HG03354 (cell line): ENCODE measurements around the gene SCGB1D1.
"Not testable (repeated sequence)": the region's sequence is repeated elsewhere in the genome, so short reads cannot be mapped to it uniquely, and the experiment has no call there.

Experiments
- ATAC-seq: cut with Tn5 transposase; IDR thresholded peaks from one replicate; pipeline ENCODE4 v1.9.1; 2021; ENCODE audit warnings: mild to moderate bottlenecking; ENCODE audit not compliant: unreplicated experiment, poor library complexity, severe bottlenecking

The SCGB1D1 gene

DNA sequence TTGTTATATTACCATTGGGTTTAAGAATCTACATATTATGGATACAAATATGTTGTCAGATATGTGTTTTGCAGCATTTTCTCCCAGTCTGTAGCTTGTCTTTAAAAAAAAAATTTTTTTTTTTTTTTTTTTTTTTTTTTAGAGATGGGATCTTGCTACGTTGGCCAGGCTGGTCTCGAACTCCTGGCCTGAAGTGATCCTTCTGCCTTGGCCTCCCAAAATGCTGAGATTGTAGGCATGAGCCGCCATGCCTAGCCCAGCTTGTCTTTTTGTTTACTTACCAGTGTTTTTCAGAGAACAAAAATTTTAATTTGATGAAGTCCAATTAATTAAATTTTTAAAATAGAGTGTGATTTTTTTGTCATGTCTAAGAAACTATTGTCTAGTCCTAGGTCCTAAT is 36.4 kb upstream of the SCGB1D1 start:
- ATAC-seq = no peak

DNA sequence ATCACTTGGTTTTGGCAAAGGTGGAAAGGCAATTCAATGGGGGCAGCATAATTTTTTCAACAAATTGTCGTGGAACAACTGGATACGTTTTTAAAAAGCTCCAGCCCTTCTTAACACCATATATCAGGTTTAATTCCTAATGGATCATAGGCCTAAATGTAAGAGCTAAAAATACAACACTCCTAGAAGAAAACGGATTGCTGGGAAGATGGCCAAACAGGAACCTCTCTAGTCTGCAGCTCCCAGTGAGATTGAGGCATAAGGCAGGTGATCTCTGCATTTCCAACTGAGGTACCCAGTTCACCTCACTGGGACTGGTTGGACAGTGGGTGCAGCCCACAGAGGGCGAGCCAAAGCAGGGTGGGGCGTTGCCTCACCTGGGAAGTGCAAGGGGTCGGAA is 32.4 kb upstream of the SCGB1D1 start:
- ATAC-seq = no peak

DNA sequence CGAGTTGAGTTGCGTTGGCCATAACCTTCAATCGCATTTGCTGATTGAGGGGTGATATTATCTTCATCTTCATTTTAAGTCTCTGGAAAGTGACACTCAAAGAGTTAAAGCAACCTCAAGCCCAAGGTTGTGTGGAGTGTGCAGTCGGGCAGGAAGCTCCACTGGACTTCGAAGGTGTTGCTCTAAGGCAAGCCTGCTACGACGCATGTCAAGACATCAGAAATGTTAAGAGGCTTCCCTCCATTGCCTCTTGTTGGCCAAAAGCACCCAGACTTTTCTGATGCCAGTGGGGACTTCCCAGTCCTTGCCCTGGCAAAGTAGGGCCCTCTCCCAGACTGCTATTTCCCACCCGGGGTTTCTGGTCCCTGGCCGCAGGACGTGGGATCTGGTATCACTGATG is 23.6 kb upstream of the SCGB1D1 start:
- ATAC-seq = no peak

DNA sequence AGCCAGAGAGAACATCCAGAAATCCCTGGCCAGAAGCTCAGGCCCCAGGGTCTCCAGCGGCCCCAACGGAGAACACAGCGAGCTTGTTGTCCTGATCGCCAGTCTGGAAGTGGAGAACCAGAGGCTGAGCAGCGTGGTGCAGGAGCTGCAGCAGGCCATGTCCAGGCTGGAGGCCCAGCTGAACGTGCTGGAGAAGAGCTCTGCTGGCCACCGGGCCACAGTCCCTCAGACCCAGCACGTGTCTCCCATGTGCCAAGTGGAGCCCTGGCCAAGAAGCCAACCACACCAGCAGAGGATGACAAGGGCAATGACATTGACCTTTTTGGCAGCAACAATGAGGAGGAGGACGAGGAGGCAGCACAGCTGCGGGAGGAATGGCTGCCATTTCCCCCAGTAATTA is 20.6 kb upstream of the SCGB1D1 start:
- no peak for ATAC-seq

DNA sequence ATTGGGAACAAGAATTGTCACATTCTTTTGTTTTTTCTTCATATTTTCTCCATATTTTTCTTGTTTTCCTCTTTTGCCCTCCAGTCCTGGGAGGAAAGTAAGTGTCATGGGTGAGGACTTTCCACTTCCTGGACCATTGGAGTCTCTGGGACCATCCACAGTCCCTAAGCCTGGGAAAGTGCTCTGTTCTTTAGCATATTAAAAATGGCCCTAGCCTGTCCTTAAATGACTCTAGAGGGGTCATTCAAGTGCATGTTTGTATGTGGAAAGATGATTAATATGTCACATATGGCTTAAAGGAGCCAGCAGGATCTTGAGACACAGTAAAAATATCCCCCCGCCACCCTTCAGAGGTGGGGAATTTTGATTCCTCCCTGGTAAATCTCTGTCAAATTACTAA is 20.1 kb upstream of the SCGB1D1 start:
- no peak for ATAC-seq

DNA sequence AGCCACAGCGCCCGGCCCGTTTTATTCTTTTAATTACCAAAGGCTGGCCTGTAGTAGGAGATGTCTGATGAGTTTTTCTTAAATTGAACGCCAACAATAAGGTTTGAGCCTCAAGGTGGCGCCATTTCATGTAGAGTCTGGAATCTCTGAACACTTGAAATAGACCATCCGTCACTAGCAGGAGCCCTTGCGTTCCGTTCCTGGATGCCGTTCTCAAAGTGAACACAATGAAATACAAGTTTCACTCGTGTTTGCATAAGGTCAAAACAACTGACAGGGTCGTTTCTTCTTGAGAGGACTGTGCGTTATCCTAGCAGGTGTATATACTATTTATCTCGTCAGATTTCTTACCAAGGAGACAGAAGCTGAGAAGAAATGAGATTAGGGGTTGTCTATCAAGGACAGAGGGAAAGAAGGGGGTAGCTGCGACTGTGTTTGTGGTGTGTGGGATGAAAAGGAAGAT is 18.7 kb upstream of the SCGB1D1 start:
- no peak for ATAC-seq

DNA sequence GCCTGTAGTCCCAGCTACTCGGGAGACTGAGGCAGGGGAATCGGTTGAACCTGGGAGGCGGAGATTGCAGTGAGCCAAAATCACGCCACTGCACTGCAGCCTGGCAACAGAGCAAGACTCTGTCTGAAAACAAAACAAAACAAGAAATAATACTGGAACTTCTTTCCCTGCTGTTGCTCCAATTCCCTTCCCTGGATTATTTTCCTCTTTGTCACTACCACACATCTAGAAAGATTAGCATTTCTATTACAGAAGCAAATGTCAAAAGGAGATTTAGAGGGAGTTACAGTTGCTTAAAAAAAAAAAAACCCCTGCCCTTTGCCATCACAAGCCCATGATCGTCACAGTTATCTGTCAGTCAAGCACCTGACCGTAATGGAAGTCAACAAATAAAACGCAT is 17.7 kb upstream of the SCGB1D1 start:
- no peak for ATAC-seq

DNA sequence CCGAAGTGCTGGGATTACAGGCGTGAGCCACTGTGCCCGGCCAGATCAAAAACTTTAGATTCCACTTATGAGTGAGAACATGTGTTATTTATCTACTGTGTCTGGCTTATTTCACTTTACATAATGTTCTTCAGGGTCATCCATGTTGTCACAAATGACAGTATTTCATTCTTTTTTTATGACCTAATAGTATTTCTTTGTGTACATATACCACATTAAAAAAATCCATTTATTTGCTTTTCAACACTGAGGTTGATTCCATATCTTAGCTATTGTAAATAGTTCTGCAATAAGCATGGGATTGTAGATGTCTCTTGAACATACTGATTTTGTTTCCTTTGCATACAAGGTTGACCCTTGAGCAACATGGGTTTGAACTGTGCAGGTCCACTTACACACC is 13.2 kb upstream of the SCGB1D1 start:
- no peak for ATAC-seq

DNA sequence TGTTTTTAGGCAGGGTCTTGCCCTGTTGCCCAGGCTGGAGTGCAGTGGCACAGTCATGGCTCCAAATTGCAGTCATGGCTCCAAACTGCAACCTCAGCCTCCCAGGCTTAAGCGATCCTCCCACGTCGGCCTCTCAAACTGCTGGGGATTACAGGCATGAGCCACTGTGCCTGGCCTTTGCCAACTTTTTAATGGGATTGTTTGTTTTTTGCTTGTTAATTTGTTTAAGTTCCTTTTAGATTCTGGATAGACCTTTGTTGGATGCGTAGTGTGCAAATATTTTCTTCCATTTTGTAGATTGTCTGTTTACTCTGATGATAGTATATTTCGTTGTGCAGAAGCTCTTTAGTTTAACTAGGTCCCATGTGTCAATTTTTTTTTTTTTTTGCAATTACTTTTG is 10.0 kb upstream of the SCGB1D1 start:
- no peak for ATAC-seq

DNA sequence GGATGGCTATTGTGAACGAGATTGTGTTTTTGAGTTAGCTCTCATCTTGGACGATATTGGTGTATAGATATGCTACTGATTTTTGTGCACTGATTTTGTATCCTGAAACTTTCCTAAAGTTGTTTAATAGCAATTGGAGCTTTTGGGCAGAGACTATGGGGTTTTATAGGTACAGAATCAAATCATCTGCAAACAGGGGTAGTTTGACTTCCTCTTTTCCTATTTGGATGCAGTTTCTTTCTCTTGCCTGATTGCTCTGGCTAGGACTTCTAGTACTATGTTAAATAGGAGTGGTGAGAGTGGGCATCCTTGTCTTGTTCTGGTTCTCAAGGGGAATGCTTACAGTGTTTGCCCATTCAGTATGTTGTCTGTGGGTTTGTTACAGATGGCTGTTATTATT is 8.9 kb upstream of the SCGB1D1 start:
- no peak for ATAC-seq

DNA sequence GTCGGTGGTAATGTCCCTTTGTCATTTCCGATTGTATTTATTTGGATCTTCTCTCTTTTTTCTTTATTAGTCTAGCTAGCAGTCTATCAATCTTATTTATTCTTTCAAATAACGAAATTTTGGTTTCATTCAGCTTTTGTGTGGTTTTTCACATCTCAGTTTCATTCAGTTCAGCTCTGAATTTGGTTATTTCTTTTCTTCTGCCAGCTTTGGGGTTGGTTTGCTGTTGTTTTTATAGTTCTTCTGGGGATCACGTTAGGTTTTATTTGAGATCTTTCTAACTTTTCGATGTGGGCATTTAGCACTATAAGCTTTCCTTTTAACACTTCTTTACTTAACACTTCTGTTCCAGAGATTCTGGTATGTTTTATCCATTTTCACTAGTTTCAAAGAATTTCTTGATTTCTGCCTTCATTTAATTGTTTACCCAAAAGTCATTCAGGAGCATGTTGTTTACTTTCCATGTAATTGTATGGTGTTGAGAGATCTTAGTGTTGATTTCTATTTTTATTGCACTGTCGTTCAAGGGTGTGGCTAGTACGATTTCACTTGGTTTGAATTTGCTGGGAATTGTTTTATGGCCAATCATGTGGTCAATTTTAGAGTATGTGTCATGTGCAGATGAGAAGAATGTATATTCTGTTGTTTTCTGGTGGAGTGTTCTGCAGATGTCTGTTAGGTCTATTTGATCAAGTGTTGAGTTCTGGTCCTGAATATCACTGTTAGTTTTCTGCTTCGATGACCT is 7.7 kb upstream of the SCGB1D1 start:
- no peak for ATAC-seq

DNA sequence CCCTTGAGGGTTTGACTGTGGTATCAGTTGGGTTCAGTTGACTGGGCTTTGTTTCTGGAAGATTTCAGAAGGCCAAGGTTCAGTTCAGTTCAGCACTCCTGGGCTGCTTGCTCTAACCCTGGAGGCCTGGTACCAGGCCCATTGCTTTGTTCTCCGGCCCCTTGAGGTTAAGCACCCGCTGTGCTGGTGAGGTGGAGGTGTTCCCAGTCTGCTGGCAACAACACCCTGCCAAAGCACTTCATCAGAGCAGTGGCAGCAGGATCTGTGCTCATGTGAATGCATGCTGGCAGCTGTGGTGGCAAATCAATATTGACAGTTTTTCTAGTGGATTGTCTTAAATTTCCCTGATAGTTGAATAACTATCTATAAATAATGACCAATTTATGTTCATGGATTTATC is 3.8 kb upstream of the SCGB1D1 start:
- no peak for ATAC-seq

DNA sequence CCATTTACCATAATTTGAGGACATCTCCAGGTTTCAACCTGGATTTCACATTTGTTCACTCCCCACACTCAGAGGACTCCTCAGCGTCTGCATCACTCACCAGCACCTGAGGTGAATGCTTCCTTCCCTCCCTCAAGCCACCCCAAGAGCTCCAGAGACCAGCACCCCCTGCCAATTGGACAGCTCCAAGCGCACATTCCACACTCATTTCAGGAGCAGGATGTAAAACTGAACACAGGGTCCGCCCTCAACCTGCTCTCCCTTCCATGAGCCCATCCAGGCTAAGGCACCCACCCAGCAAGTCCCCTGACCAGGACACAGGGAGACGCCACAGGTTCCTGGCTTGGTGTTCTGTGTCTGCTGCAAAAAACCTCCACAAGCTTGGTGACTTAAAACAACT is 3.9 kb downstream of the SCGB1D1 start:
- ATAC-seq = no peak

DNA sequence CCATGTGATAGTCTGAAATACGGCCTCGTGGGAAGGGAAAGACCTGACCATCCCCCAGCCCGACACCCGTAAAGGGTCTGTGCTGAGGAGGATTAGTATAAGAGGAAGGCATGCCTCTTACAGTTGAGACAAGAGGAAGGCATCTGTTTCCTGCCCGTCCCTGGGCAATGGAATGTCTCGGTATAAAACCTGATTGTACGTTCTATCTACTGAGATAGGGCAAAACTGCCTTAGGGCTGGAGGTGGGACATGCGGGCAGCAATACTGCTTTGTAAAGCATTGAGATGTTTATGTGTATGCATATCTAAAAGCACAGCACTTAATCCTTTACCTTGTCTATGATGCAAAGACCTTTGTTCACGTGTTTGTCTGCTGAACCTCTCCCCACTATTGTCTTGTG is 5.0 kb downstream of the SCGB1D1 start:
- ATAC-seq = not testable (repeated sequence)

DNA sequence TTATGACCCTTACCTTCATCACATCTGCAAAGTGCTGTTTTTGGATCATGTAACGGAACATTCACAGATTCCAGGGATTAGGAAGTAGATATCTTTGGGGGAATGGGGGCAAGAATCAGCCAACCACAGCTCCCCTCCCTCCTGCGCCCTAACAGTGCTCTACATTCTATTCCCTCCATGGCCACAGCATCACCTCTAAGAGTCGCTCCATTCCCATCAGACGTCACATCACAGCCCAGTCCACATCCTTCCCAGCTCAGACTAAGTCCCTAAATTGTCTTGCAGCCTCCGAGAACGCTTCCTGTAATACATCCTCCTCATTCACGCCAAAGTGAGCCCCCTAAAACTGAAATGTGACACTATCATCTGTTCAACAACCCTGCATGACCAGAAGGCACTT is 5.9 kb downstream of the SCGB1D1 start:
- no peak for ATAC-seq

DNA sequence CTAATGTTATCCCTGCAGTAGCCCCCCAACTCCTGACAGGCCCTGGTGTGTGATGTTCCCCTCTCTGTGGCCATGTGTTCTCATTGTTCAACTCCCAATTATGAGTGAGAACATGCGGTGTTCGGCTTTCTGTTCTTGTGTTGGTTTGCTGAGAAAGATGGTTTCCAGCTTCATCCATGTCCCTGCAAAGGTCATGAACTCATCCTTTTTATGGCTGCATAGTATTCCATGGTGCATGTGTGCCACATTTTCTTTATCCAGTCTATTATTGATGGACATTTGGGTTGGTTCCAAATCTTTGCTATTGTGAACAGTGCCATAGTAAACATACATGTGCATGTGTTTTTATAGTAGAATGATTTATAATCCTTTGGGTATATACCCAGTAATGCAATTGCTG is 7.4 kb downstream of the SCGB1D1 start:
- not testable (repeated sequence) for ATAC-seq

DNA sequence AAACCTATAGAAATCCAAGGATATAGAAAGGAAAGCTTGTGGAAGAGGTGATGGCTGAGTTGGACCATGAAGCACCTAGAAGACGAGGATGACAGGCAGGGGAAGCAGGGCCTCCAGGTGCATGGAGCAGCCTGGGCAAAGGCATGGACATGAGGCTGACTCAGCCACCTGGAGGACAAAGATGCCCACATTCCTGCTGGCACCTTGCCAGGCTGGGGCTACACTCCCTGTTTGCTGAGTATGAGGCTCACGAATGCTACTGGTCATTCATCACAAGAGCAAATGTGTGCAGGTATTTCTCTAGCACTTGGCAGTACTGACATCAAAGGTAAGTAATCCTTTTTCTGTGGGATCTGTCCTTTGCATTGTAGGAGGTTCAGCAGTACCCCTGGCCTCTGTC is 11.4 kb downstream of the SCGB1D1 start:
- ATAC-seq = no peak

DNA sequence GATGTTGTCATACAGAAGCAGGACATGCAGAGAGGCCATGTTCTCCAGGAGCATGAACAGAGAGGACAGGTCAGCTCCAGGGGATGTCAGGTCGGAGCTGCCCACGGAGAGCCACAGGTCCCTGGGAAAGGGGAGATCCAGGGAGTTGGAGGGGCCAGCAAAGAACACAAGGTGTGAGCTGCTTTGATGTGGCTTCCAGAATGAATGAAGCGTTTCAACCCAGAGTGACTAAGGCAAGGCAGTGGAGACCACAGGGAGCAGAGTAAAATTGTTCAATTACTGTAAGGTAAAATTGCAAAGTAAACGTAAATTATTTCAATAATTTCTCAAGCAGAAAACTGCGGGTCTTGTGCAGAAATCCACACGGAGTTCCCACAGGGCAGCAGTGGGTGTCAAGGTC is 12.9 kb downstream of the SCGB1D1 start:
- ATAC-seq = no peak

DNA sequence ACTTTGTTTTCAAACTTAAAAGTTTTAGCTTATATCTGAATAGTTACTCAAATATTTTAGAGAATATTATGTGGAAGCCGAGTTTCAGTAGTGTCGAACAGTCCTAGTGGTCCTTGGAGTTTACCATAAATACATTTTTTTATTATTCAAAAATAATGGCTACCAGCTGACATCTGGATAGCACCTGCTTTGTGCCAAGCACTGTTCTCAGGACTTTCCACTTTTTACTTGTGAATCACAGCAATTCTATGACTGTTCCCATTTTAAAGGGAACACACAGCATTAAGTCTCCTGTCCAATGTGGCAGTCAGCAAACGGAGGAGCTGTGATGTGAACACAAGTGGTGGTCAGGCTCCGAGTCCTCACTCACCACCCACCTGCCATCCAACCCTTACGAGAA is 14.4 kb downstream of the SCGB1D1 start:
- no peak for ATAC-seq

DNA sequence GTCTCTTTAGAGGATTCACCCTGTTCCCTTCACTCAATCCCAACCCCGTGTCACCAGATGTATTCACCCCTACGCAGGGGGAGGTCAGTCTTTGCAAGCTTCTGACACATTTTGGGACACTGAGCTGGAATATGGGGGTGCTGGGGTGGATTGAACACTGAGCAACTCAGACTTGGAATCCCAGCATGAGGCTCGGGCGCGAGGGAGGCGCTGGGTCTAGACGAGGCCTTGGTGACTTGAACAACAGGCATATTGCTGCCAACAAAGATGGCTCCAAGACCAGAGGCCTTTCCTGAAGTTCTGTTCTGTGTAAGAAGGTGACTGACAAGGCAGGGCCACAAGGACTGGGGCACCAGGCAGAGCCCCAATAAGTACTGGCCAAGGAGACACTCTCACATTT is 15.4 kb downstream of the SCGB1D1 start:
- ATAC-seq = no peak

DNA sequence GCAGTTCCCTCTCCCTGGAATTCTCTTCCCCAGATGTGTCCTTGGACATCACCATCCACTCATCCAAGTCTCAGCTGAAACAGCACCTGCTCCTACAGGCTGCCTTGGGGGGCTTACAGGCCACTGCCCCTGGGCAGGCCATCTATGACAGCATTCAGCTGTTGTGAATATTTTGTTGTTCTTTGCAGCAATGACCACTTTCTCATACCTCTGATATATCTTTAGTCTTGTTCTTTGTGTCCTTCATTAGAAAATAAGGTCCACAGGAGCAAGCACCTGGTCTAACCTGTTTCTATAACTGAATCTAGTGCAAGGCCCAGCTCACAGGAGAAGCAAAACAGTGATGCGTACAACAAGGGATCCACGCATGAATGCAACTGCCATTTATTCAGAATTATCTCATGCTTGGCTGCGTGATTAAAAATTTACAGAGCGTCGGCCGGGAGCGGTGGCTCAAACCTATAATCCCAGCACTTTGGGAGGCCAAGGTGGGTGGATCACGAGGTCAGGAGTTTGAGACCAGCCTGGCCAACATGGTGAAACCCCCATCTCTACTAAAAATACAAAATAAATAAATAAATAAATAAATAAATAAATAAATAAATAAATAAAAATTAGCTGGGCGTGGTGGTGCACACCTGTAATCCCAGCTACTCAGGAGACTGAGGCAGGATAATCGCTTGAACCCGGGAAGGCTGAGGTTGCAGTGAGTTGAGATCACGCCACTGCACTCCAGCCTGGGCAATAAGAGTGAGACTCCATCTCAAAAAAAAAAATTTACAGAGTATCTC is 16.5 kb downstream of the SCGB1D1 start:
- ATAC-seq = not testable (repeated sequence)
